IMR-90 (cell line): ENCODE results near the gene EEF1E1. TPM values are rescaled to one million over a fixed set of nuclear protein-coding genes. Genes with fewer than 3 reads are reported as not detected.

Source experiments
- ATAC-seq: fragments of 200-7000 bp; cut with Tn5 transposase; 2 replicates; pipeline ENCODE4 v1.9.1; 2020; ENCODE audit warnings: low read depth, mild to moderate bottlenecking, moderate library complexity
- BruUV-seq: library from RNA; stranded (reverse); fragments of 400-500 nt; replicated peaks from 2 replicates; lab custom pipeline; 2021; lab: Mats Ljungman, UMichigan
- CTCF ChIA-PET: fragments of 300-600 bp; formaldehyde crosslinking; extraction: SDS; loops from one replicate; lab custom pipeline; 2021; ENCODE audit warnings: antibody characterized with exemption; lab: Yijun Ruan, JAX
- POLR2A ChIA-PET: fragments of 300-600 bp; sonication (Branson Sonifier 250); formaldehyde crosslinking; loops from one replicate; lab custom pipeline; 2022; ENCODE audit warnings: antibody characterized with exemption; ENCODE audit not compliant: unreplicated experiment; lab: Charles Lee
- DNase-seq: peaks from one replicate; pipeline ENCODE4 v3.0.0; 2013
- H2AFZ ChIP-seq: replicated peaks from 2 replicates; pipeline ENCODE3; 2013; ENCODE audit warnings: low read length, mild to moderate bottlenecking; ENCODE audit not compliant: poor library complexity
- H2AK5ac ChIP-seq: 2 replicates; pipeline ENCODE4 v1.6.1; 2013; ENCODE audit warnings: low read depth, low read length, inconsistent platforms
- H2AK9ac ChIP-seq: replicated peaks from 2 replicates; pipeline ENCODE3; 2013; ENCODE audit warnings: mild to moderate bottlenecking, low read depth, low read length, moderate library complexity; ENCODE audit not compliant: poor library complexity
- H2BK120ac ChIP-seq: 2 replicates; pipeline ENCODE4 v1.6.1; 2013; ENCODE audit warnings: low read depth, low read length, inconsistent platforms
- H2BK15ac ChIP-seq: 3 replicates; pipeline ENCODE4 v1.6.1; 2013; ENCODE audit warnings: low read depth, low read length, inconsistent platforms
- H2BK20ac ChIP-seq: 2 replicates; pipeline ENCODE4 v1.6.1; 2013; ENCODE audit warnings: low read depth, mild to moderate bottlenecking, inconsistent platforms, low read length, moderate library complexity
- H2BK5ac ChIP-seq: 2 replicates; pipeline ENCODE4 v1.6.1; 2013; ENCODE audit warnings: mild to moderate bottlenecking, low read depth, low read length, inconsistent platforms; ENCODE audit not compliant: poor library complexity, severe bottlenecking
- H3K14ac ChIP-seq: replicated peaks from 2 replicates; pipeline ENCODE4 v1.6.1; 2013; ENCODE audit warnings: low read depth, low read length, inconsistent platforms
- H3K18ac ChIP-seq: 2 replicates; pipeline ENCODE4 v1.6.1; 2013; ENCODE audit warnings: low read depth, low read length, control low read depth
- H3K23ac ChIP-seq: 2 replicates; pipeline ENCODE4 v1.6.1; 2013; ENCODE audit warnings: low read depth, low read length, inconsistent platforms
- H3K27ac ChIP-seq: 2 replicates; pipeline ENCODE4 v1.5.1; 2013; ENCODE audit warnings: mild to moderate bottlenecking, control low read depth, low read length; ENCODE audit not compliant: insufficient read depth
- H3K27me3 ChIP-seq: 2 replicates; pipeline ENCODE4 v1.6.1; 2013; ENCODE audit warnings: low read length; ENCODE audit not compliant: control insufficient read depth, insufficient read depth
- H3K36me3 ChIP-seq: 2 replicates; pipeline ENCODE4 v1.6.1; 2013; ENCODE audit warnings: low read length, mixed read lengths; ENCODE audit not compliant: control insufficient read depth, insufficient read depth
- H3K4ac ChIP-seq: 2 replicates; pipeline ENCODE4 v1.6.1; 2013; ENCODE audit warnings: low read depth, low read length, inconsistent platforms
- H3K4me1 ChIP-seq: 2 replicates; pipeline ENCODE4 v1.6.1; 2013; ENCODE audit warnings: low read length, mixed read lengths; ENCODE audit not compliant: control insufficient read depth, insufficient read depth
- H3K4me2 ChIP-seq: 2 replicates; pipeline ENCODE4 v1.6.1; 2013; ENCODE audit warnings: low read depth, mild to moderate bottlenecking, control low read depth, low read length, moderate library complexity
- H3K4me3 ChIP-seq: 2 replicates; pipeline ENCODE4 v1.5.1; 2013; ENCODE audit warnings: low read depth, mild to moderate bottlenecking, control low read depth, low read length, moderate library complexity; ENCODE audit not compliant: insufficient read depth
- H3K56ac ChIP-seq: 2 replicates; pipeline ENCODE4 v1.6.1; 2013; ENCODE audit warnings: low read length, inconsistent platforms; ENCODE audit not compliant: insufficient read depth; ENCODE audit errors: extremely low read depth
- H3K79me1 ChIP-seq, 2 experiments: 2 replicates each; pipeline ENCODE4 v1.6.1; 2013; ENCODE audit warnings: low read length in 2 of 2, inconsistent platforms in 1 of 2, low read depth in 1 of 2
- H3K9ac ChIP-seq: 2 replicates; pipeline ENCODE4 v1.6.1; 2013; ENCODE audit warnings: low read depth, low read length, control low read depth
- H3K9me1 ChIP-seq: 2 replicates; pipeline ENCODE4 v1.6.1; 2013; ENCODE audit warnings: low read length, inconsistent platforms; ENCODE audit not compliant: insufficient read depth
- H3K9me3 ChIP-seq: 2 replicates; pipeline ENCODE4 v1.6.1; 2013; ENCODE audit warnings: low read length; ENCODE audit not compliant: control insufficient read depth, insufficient read depth
- H4K20me1 ChIP-seq: 2 replicates; pipeline ENCODE4 v1.6.1; 2013; ENCODE audit warnings: low read length, inconsistent platforms; ENCODE audit not compliant: insufficient read depth
- H4K5ac ChIP-seq: 2 replicates; pipeline ENCODE4 v1.6.1; 2013; ENCODE audit warnings: mild to moderate bottlenecking, low read depth, low read length, control low read depth
- H4K8ac ChIP-seq, 2 experiments: 2 replicates each; pipeline ENCODE4 v1.6.1; 2013; ENCODE audit warnings: low read depth in 2 of 2, low read length in 2 of 2, control low read depth in 1 of 2, inconsistent platforms in 1 of 2
- H4K91ac ChIP-seq: 2 replicates; pipeline ENCODE4 v1.6.1; 2013; ENCODE audit warnings: low read depth, low read length, inconsistent platforms; ENCODE audit not compliant: insufficient read depth
- BHLHE40 ChIP-seq: fragments of 150-350 bp; IDR thresholded peaks from 2 replicates; pipeline ENCODE4 v1.6.1; 2016; ENCODE audit warnings: mild to moderate bottlenecking, low read depth, low read length
- CEBPB ChIP-seq: IDR thresholded peaks from 2 replicates; pipeline ENCODE4 v1.6.1; 2012; ENCODE audit warnings: low read depth, low read length, improper control_type of control experiment
- CHD1 ChIP-seq: IDR thresholded peaks from 2 replicates; pipeline ENCODE4 v1.6.1; 2012; ENCODE audit warnings: low read depth, low read length, improper control_type of control experiment
- FOS ChIP-seq: fragments of 150-350 bp; IDR thresholded peaks from 2 replicates; pipeline ENCODE4 v1.6.1; 2016; ENCODE audit warnings: low read depth, low read length
- MAFK ChIP-seq: IDR thresholded peaks from 2 replicates; pipeline ENCODE4 v1.6.1; 2012; ENCODE audit warnings: low read depth, low read length, improper control_type of control experiment
- MAZ ChIP-seq: IDR thresholded peaks from 2 replicates; pipeline ENCODE4 v1.6.1; 2012; ENCODE audit warnings: low read depth, mild to moderate bottlenecking, low read length, improper control_type of control experiment, moderate library complexity, borderline replicate concordance
- MXI1 ChIP-seq: IDR thresholded peaks from 2 replicates; pipeline ENCODE4 v1.6.1; 2012; ENCODE audit warnings: low read depth, mild to moderate bottlenecking, low read length, moderate library complexity, borderline replicate concordance
- NFE2L2 ChIP-seq: fragments of 150-350 bp; IDR thresholded peaks from 2 replicates; pipeline ENCODE4 v1.6.1; 2016; ENCODE audit warnings: low read depth, mild to moderate bottlenecking, low read length
- POLR2A ChIP-seq: IDR thresholded peaks from 2 replicates; pipeline ENCODE4 v1.6.1; 2012; ENCODE audit warnings: mild to moderate bottlenecking, low read depth, low read length
- RAD21 ChIP-seq: IDR thresholded peaks from 2 replicates; pipeline ENCODE4 v1.6.1; 2012; ENCODE audit warnings: low read length, improper control_type of control experiment
- RCOR1 ChIP-seq: IDR thresholded peaks from 2 replicates; pipeline ENCODE4 v1.6.1; 2012; ENCODE audit warnings: mild to moderate bottlenecking, low read length, improper control_type of control experiment; ENCODE audit not compliant: insufficient replicate concordance
- RFX5 ChIP-seq: IDR thresholded peaks from 2 replicates; pipeline ENCODE4 v1.8.0; 2012; ENCODE audit warnings: low read depth, mild to moderate bottlenecking, low read length, moderate library complexity
- SMC3 ChIP-seq: fragments of 150-350 bp; IDR thresholded peaks from 2 replicates; pipeline ENCODE4 v1.6.1; 2016; ENCODE audit warnings: low read depth, mild to moderate bottlenecking, antibody characterized with exemption, low read length, moderate library complexity
- dilution Hi-C: fragments of 300-500 bp; cut with HindIII; formaldehyde crosslinking; loops from one replicate; pipeline ENCODE4 v1.14.3; 2018; ENCODE audit warnings: low sequenced_read_pairs; ENCODE audit not compliant: unreplicated experiment
- in situ Hi-C: fragments of 300-500 bp; cut with MboI; formaldehyde crosslinking; loops from 3 replicates; pipeline ENCODE4 v1.14.3; 2019; ENCODE audit warnings: low sequenced_read_pairs, inconsistent platforms, mixed read lengths
- intact Hi-C: fragments of 100-400 bp; cut with micrococcal nuclease; formaldehyde crosslinking; loops from 2 replicates; pipeline ENCODE4 v1.10.0; 2022
- polyA plus RNA-seq, 3 experiments: library from polyadenylated mRNA; depleted of rRNA; stranded (reverse); fragments of >200 nt; gene quantifications; 2 replicates each; pipeline ENCODE4 v1.2.3, GENCODE V29; 2012; ENCODE audit warnings: low replicate concordance in 1 of 3
- total RNA-seq: library from RNA; depleted of rRNA; stranded (reverse); fragments of >200 nt; gene quantifications from 2 replicates; pipeline ENCODE4 v1.2.3, GENCODE V29; 2012
- TF ChIP-seq, protein P1 (sequence below): fragments of 150-350 bp; IDR thresholded peaks from 2 replicates; pipeline ENCODE4 v1.6.1; 2016; ENCODE audit warnings: low read depth, mild to moderate bottlenecking, low read length, moderate library complexity, borderline replicate concordance
- TF ChIP-seq, protein P2 (sequence below): fragments of 150-350 bp; IDR thresholded peaks from 2 replicates; pipeline ENCODE4 v1.6.1; 2017; ENCODE audit warnings: mild to moderate bottlenecking, antibody characterized with exemption, low read length, low read depth
- TF ChIP-seq, protein P3 (sequence below): conservative IDR thresholded peaks from 2 replicates; pipeline ENCODE4 v1.5.1; 2012; ENCODE audit warnings: mild to moderate bottlenecking, low read depth, low read length, improper control_type of control experiment

The EEF1E1 gene
- total and polyA plus RNA-seq, 2 of the 4 experiments (the other 2 are of a cell fraction) = 65.8 to 68.6 TPM

DNA sequence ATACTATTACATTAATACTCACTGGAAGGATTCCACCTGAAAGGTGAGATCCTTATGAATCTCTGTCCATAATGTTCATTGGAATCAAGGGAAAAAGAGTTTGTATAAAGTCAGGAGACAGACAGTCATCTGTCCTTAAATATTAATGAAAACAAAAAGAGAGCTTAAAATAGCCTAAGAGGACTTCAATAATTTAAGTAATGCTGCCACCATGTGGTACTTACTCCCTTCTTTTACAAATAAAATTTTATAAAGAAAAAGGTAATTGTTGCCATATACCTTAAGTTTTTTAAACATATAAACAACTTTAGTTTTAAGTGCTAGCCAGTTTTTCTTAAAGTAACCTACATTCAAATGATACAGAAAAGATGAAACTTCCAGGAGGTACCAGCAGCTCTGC, 43.2 kb downstream of the EEF1E1 start:
- no TSS peak for BruUV-seq
- no peak overlapping the region for H3K9ac ChIP-seq
- H3K27ac ChIP-seq = no peak overlapping the region
- peaks cover 0 to 14% of the 10 kb centered on the region in 2 experiments; a peak in 3 of 4 replicates for H3K79me1 ChIP-seq
- no peak overlapping the region for H3K4ac ChIP-seq
- no peak overlapping the region for H2AK5ac ChIP-seq
- in situ Hi-C loops = loop anchor here (5.0 to 25.0 kb wide), 3 partner anchors 152 to 772 kb away; no protein-coding TSS in a partner anchor
- no peak overlapping the region for H3K18ac ChIP-seq
- DNase-seq (peak; percentile 63), ATAC-seq (no peak)
- CTCF ChIA-PET = interaction anchor here (0.5 to 2.5 kb wide), 8 partner anchors 20 to 426 kb away, joined by 3 to 17 read pairs (median 4); no protein-coding TSS in a partner anchor
- no peak overlapping the region for H4K91ac ChIP-seq
- intact Hi-C loops = loop anchor here (1.0 to 5.0 kb wide), 4 partner anchors 52 to 442 kb away; partner anchors contain the start of gene TXNDC5
- H4K20me1 ChIP-seq = no peaks in the 10 kb centered on the region
- H3K9me1 ChIP-seq = no peaks in the 10 kb centered on the region
- dilution Hi-C loops = no loop called here
- H3K27me3 ChIP-seq = no peaks in the 10 kb centered on the region
- POLR2A ChIA-PET = no interaction called here
- no peak overlapping the region for H2AK9ac ChIP-seq
- TF ChIP-seq, protein P1, sequence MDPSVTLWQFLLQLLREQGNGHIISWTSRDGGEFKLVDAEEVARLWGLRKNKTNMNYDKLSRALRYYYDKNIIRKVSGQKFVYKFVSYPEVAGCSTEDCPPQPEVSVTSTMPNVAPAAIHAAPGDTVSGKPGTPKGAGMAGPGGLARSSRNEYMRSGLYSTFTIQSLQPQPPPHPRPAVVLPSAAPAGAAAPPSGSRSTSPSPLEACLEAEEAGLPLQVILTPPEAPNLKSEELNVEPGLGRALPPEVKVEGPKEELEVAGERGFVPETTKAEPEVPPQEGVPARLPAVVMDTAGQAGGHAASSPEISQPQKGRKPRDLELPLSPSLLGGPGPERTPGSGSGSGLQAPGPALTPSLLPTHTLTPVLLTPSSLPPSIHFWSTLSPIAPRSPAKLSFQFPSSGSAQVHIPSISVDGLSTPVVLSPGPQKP = no peak
- no peak for TF ChIP-seq RCOR1
- TF ChIP-seq, protein P2, sequence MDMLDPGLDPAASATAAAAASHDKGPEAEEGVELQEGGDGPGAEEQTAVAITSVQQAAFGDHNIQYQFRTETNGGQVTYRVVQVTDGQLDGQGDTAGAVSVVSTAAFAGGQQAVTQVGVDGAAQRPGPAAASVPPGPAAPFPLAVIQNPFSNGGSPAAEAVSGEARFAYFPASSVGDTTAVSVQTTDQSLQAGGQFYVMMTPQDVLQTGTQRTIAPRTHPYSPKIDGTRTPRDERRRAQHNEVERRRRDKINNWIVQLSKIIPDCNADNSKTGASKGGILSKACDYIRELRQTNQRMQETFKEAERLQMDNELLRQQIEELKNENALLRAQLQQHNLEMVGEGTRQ = no peak
- TF ChIP-seq NFE2L2 = no peak
- TF ChIP-seq, protein P3, sequence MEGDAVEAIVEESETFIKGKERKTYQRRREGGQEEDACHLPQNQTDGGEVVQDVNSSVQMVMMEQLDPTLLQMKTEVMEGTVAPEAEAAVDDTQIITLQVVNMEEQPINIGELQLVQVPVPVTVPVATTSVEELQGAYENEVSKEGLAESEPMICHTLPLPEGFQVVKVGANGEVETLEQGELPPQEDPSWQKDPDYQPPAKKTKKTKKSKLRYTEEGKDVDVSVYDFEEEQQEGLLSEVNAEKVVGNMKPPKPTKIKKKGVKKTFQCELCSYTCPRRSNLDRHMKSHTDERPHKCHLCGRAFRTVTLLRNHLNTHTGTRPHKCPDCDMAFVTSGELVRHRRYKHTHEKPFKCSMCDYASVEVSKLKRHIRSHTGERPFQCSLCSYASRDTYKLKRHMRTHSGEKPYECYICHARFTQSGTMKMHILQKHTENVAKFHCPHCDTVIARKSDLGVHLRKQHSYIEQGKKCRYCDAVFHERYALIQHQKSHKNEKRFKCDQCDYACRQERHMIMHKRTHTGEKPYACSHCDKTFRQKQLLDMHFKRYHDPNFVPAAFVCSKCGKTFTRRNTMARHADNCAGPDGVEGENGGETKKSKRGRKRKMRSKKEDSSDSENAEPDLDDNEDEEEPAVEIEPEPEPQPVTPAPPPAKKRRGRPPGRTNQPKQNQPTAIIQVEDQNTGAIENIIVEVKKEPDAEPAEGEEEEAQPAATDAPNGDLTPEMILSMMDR = peak; percentile 57
- no peak for TF ChIP-seq BHLHE40
- TF ChIP-seq FOS = no peak
- TF ChIP-seq MXI1 = no peak
- peak; percentile 61 for TF ChIP-seq RAD21
- TF ChIP-seq RFX5 = no peak
- TF ChIP-seq CEBPB = no peak
- no peak for TF ChIP-seq CHD1
- TF ChIP-seq MAZ = no peak
- no peak for TF ChIP-seq MAFK
- no peak for TF ChIP-seq POLR2A
- TF ChIP-seq SMC3 = peak; percentile 49; the same call in 1 of the 2 replicates
- no peak overlapping the region for H3K4me3 ChIP-seq
- H2AFZ ChIP-seq = no peak overlapping the region
- no peak overlapping the region for H2BK120ac ChIP-seq
- H2BK15ac ChIP-seq = no peak overlapping the region
- no peak overlapping the region for H3K23ac ChIP-seq
- H3K36me3 ChIP-seq = peaks cover 4% of the 10 kb centered on the region; the same call in 1 of the 2 replicates
- no peak overlapping the region for H3K4me2 ChIP-seq
- no peak overlapping the region for H4K8ac ChIP-seq
- H2BK20ac ChIP-seq = no peak overlapping the region
- H3K9me3 ChIP-seq = no peaks in the 10 kb centered on the region
- H3K14ac ChIP-seq = no peak overlapping the region
- peaks cover 2% of the 10 kb centered on the region; the same call in 1 of the 2 replicates for H3K4me1 ChIP-seq
- no peak overlapping the region for H3K56ac ChIP-seq
- H4K5ac ChIP-seq = no peak overlapping the region
- H2BK5ac ChIP-seq = no peak overlapping the region
